Measurements from ENCODE around the gene ATL1.
"Not testable (repeated sequence)": the region's sequence is repeated elsewhere in the genome, so short reads cannot be mapped to it uniquely, and the experiment has no call there.

The ATL1 gene

DNA sequence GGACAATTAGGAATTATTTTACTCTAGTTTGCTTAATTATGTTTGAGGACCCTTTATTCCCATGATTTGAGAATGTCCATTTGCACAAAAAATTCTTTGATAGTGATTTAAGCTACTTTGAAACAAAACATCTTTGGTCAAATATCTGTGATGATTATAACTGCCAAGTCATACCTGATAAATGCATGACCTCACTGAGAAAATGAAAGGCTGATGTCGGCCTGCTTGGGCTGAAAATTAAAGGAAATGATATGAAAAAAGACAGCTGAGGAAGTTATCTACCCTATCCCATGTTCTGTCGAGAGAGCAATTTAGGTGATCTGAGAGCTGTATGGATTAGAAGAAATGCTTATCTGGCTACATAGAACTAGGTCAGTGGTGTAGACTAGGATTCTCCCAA, 43.6 kb downstream of the ATL1 start:
- no peak for DNase-seq

DNA sequence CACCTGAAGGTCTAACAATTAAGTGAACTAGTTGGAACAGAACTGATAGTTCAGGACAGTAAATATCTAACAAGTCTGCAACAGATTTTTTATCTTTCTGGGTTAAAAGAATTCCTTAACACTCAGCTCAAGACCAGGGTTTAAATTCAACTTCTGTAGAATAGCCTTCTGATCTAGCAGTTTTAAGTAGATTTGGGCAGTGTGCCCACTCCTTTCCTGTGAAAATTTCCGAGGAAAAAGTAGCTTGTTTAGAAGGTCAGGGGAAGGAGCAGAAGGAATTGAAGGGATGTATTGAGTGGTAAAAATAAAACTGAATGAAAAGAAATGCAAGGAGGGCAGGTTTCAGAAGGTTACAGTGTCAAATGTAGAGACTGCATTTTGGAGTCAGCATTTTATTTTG, 45.8 kb downstream of the ATL1 start:
- DNase-seq: no peak

DNA sequence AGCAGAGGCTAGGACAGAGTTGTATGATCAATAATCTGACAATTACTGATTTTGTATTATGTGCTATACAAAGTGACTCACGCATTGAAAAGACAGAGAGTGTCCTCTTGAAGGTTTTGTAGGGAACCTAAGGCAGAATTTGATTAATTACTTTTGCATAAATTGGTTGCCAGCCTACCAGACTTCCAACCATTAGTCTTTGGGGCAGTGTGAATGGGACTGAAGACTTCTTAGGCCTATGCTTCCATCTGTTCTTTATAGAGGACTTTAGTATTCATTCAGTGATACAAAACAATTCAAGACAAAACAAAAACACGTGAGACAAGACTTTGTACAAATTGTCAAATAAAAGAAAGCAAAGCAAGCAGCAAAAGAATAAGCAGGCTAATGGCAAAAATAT, 46.5 kb downstream of the ATL1 start:
- no peak for DNase-seq

DNA sequence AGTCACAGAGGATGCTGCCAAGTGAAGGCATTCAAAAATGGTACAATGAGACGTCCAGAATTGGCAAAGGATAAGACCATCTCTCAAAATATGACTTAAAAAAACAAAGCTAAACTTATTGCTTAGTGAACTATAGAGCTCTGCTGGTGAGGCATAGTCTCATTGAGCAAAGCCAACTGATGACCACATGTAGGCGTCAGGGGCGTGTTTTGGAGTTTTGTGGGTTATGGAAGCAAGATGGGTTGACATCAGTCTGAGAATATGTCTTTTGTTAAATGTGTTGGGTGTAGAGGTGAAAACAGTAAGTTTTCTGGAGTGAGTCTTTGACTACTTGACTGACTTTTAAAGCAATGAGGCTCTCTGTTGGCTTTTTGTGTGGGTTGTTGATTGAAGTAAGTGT, 47.2 kb downstream of the ATL1 start:
- DNase-seq: no peak

DNA sequence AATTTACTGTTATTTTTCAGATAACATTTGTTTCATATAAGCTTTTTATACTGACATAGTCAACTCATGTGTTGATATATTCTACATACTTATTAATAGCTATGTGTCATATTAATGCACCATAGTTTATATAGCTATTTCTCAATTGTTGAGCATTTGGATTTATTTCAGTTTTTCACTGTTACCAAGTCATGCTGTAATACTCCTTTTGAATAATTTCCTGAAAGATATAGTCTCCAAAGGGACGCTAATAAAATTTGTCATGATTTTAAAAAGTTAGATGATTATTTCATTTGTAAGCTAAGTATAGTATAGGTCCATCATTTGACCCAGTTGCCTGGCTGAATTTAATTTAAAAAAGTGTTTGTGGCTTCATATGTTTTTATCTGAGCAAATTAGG, 47.8 kb downstream of the ATL1 start:
- no peak for DNase-seq

DNA sequence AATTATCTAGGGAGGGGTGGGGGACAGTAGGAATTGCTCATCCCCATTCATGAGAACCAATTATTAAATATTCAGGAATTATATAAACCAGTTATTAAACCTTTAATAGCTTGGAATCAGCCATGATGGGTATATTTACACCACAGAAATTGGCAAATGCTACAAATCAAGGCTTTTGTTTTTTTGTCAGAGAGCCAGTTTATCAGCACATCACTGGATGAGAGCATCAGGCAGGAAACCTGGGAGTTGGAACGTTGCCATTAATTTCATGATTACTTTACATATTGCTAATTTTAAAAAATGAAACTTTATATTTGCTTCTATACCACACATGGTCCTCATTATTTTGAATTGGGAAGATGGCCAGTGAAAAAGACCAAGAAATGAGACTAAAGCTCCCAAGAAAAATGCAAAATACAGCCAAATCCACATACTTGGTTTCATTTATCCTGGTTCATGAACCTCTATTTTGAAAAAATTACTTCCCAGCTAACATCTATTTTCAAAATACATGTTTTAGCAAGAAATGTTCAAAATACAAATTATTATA, 48.4 kb downstream of the ATL1 start:
- no peak for DNase-seq

DNA sequence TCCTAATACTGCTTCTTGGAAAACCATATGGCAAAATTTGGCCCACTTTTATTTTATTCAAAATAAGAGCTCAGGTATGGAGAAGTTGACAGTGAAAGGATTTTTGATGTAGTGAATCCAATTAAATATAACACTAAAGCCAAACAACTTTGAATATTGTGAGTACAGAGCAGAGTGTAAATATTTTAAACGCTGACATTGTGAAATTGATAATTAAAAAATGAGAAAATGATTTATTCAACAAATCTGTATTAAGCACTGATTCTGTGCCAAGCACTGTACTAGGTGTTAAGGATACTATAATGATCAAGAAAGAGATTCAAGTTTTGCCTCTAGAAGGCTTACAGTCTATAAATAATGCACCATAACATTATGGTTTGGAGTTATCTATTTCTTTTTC, 50.5 kb downstream of the ATL1 start:
- DNase-seq: no peak

DNA sequence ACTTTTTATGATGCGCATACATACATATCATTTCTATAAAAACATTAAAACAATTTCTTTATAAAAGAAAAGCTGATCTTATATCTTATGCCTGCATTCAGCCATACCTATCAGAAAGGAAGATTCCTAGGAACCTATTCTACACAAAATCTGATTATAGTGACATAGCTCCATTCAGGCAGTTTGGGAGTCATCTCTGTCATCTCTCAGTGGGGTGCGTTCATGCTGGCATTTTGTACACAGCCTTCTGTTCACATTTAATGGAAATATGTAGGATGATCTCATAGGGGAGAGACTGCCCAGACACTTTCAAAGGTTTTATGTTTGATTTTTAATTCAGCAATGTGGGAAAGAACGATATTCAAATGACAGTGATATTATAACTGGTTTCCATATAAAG, 52.9 kb downstream of the ATL1 start:
- DNase-seq: no peak

DNA sequence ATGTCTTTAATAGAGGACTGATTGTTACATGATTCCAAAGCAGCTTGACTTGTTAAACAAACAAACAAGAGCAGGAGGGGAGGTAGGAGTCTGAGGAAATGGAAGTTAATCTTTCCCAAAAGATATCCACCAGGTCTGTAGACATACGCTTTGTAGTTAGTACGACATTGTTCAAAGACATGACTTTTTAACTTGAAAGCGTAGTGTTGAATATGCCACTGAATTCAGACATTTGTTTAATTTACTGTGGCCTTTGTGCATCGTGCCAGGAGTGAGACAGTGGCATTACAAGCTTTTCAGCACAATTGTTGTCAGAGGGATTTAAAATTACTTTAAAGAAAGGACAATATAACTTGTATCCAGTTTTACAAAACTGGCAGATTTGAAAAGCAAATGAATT, 55.1 kb downstream of the ATL1 start:
- DNase-seq: no peak

DNA sequence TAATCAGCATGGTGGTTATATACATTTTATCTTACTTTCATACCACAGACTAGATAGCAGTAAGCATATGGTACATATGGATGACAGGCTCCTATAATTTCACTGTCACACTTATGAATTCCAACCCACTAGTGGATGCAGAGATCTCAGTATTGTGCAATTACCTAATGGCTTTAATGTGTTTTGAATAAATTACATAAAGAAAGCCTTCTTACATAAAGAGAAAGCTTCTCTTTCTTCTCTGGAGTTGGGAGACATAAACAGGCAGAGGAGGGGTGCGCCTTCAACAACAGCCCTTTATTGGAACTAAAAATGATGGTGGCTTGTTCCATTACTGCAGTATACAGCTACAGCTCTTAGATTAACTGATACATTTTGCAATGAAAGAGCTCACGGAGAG, 55.6 kb downstream of the ATL1 start:
- DNase-seq: no peak

DNA sequence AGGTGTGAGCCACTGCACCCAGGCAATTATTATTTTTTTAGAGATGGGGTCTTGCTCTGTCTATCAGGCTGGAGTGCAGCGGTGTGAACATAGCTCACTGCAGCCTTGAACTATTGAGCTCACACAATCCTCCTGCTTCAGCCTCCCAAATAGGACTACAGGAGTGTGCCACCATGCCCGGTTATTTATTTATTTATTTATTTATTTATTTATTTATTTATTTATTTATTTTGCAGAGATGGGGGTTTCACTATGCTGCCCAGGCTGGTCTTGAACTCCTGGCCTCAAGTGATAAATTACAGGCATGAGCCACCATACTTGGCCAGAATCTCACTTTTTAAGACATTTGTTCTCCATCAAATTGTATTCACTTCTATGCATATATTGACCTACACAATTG, 56.3 kb downstream of the ATL1 start:
- DNase-seq: no peak

DNA sequence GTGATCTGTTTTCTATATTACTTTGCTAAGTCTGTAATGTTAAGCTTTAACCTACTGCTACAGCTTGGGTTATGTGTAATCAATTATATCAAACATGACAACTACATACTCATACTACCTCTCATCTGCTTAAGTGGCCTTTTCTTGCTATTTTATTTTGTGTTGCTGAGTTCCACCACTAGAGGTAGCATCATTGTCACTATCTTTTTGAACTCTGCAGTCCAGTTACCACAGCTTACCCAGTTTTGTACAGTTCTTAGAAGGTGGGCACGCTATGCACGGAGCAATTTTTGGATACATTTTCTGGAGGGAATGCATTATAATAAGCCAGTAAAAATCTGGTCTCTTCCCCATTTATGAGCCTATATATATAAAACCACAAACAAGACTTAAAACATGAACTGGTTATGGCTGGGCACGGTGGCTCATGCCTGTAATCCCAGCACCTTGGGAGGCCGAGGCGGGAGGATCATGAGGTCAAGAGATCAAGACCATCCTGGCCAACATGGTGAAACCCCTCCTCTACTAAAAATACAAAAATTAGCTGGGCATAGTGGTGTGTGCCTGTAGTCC, 59.7 kb downstream of the ATL1 start:
- no peak for DNase-seq

DNA sequence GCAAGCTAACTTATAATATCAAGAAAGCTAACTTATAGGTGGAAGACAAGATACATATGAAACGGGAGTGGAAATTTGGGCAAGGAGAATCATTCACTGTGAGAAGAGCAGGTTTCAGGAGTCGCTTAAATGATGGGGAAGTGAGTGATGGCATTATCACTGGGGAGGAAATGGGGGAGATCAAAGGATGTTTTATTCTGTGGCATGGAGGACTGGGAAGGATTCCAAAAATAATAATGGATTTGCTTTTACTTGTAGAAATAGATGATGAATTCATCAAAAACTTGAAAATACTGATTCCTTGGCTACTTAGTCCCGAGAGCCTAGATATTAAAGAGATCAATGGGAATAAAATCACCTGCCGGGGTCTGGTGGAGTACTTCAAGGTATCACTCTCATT, 60.4 kb downstream of the ATL1 start:
- no peak for DNase-seq

DNA sequence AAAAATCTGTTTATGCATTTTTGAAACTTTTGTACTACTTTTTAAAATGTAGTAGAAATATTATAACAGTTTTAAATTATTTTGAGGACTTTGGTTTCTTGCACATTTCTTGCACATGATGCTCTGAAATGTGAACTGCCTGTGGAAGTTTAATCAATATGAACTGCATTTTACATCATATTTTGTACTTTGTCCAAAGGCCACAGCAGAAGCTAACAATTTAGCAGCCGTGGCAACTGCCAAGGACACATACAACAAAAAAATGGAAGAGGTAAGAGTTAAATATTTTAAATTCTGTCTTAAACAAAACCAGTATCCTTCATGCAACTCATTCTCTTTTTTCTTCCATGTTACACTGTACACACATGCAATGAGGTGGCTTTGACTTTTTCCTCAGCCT, 63.0 kb downstream of the ATL1 start:
- no peak for DNase-seq

DNA sequence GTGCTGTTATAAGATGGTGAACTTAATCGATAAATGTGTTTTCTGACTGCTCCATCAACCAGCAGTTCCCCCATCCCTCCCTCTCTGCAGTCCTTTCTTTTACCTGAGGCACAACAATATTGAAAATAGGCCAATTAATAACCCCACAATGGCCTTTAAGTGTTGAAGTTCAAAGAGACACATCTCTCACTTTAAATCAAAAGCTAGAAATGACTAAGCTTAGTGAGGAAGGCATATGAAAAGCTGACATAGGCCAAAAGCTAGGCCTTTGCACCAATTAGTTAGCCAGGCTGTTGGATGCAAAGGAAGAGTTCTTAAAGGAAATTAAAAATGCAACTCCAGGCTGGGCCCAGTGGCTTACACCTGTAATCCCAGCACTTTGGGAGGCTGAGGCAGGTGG, 64.5 kb downstream of the ATL1 start:
- no peak for DNase-seq

DNA sequence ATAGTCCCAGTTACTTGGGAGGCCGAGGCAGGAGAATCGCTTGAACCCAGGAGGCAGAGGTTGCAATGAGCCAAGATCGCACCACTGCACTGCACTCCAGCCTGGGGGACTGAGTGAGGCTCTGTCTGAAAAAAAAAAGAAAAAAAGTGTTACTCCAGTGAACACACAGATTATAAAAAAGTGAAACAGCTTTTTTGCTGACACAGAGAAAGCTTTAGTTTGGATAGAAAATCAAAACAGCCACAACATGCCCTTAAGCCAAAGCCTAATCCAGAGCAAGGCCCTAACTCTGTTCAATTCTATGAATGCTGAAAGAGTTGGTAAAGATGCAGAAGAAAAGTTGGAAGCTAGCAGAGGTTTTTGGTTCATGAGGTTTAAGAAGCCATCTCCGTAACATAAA, 65.0 kb downstream of the ATL1 start:
- DNase-seq: not testable (repeated sequence)

DNA sequence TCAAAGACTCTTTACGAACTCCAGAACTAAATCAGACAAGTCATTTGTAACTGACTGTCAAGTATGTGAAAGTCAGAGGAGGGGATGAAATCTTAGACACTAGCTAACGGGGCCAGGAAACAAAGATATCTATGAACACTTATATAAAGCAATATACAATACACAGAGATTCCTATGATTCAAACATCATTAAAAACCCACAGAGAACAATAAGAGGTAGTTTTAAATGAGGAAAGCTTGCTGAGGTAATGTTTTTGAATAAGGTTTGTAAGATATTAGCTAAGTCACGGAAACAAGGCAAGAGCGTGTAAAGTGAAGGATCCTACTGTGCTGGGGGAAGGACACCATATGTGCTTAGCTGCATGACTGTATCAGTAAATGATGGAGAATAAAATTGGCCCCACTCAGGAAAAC, 71.5 kb downstream of the ATL1 start:
- DNase-seq: no peak

DNA sequence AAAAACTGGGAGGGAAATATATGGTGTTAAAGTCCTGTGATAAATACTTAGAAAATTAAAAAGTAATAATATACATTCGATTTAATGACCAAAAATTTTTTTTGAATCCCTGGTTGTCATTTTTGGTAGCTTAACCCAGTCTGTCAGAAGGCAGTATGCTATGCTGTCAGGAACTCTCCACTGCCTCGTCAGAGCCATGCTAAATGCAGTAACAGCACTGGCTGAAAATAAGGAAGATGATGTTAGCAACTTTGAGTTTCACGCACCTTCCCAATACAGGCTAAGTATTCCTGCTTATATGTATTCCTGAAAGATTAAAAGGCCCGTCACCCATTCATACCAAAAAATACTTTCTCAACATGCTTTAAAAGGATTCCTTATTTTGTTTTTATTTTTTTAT, 74.0 kb downstream of the ATL1 start:
- DNase-seq: no peak

DNA sequence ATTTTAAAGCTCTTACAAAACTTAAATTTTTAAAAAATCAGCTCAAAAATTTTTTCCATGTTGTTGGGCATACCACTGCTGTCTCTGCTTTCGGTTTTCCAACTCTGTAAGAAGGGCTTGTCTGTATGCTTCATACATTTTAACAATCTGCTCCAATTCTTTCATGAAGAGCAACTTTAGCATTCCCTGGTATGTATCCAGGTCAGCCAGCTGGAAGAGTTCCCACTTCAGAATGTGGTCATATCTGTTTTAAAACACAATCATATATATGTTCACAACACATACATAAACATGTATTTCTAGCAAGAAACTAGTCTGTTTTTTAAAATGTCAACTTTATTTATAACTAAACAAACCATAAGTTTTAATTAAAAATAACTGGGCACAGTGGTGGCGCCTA, 75.2 kb downstream of the ATL1 start:
- DNase-seq: no peak

DNA sequence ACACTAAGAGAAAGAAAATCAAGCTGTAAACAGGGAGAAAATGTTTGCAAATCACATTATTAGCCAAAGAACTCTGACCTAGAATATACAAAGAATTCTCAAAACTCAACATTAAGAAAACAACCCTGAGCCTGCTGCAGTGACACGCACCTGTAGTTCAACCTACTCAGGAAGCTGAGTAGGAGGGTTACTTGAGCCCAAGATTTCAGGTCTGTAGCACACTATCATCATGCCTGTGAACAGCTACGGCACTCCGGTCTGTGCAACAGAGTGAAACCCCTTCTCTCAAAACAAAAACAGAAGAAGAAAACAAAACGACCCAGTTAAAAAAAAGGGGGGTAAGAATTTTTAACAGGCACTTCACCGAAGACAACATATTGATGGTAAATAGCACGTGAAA, 87.3 kb downstream of the ATL1 start:
- DNase-seq: no peak

DNA sequence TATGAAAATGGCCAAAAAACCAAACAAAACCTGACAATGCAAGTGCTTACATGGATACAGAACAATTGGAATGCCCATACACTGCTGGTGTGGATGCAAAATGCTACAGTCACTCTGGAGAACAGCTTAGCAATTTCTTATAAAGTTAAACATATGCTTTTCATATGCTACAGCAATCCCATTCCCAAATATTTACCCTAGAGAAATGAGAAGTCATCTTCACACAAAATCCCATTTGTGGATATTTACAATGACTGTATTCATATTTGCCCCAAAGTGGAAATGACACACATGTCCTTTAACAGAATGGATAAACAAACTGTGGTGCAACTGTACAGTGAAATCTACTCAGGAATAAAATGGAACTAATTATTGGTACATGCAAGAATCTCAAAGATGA, 87.8 kb downstream of the ATL1 start:
- no peak for DNase-seq

DNA sequence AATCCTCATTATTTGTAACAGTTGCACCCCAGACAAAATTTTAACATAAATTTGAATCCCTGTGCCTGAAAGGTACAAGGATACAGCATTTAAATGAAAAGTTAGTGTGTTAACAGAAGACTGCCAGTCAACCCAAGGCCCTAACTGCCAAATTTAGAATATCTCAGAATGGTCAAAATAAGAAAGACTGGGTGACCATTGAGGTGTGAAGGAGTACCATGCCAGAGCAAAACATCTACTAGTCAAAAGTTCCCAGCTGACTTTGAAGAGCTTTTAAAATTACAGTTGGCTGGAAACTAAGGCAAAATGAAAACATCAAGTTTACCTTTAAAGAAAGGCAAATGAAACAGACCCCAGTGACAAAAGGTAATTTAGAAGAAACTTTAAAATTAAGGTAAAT, 89.7 kb downstream of the ATL1 start:
- DNase-seq: no peak

DNA sequence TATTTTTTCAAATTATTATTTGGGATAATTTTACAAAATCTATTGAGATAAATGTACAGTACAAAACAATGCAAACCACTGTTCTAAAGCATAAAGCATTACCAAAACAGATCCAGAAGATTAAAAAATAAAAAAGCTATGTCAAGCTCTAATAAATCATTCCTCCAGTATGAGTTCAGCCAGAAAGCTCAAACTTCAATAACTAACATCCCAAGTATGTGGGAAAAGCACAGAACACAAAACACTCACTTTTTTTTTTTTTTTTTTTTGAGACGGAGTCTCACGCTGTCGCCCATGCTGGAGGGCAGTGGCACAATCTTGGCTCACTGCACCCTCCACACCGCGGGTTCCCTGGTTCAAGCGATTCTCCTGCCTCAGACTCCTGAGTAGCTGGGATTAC, 96.8 kb downstream of the ATL1 start:
- no peak for DNase-seq

DNA sequence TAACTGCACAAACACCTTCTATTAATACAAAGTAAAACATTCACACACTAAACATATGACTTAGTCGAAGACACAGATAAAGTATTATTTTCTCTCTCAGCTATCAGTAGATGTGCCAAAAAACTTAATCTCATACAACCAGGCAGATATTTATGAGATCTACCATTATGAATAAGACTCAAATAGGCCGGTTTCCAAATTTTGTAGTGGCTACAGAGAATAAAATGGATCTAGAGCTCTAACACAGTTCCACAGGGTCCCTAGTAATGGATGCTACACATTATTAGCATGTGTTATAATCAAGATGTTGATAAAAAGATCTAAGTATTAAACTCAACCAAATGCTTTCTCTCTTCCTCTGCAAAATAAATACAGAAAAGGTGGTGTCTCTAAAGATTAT, 97.8 kb downstream of the ATL1 start:
- no peak for DNase-seq

DNA sequence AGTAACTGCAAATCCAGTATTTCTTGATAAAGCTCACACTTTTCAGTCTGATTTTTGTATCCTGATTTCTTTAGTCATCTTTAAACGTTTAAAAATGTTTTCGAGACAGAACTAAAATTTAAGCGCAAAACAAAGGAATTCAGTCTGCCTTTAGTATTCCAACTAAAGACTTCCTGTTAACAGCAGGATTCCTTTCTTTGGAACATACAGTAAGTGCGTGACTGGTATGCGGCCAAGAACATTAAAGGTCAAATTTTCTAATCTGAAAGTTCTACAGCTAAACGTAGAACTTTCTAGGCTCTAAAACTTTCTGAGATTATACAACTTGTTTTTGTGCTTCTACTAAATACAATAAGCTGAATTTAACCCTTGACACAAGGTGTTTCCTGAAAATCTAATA, 98.3 kb downstream of the ATL1 start:
- DNase-seq: no peak
